SJSA1 (cell line): ENCODE measurements around the gene SPATS2L. TPM values are rescaled to one million over a fixed set of nuclear protein-coding genes. Genes with fewer than 3 reads are reported as not detected.
A peak's percentile ranks its signal among the peaks of the same experiment; 100 is the strongest.

Source experiments
- DNase-seq, 2 experiments: peaks; one replicate each; pipeline ENCODE4 v3.0.0-alpha.2; 2015 to 2020; ENCODE audit warnings: low spot score in 2 of 2, low read depth in 1 of 2
- H3K27ac ChIP-seq: fragments of 250-450 bp; sonication (Bioruptor Pico); 2 replicates; pipeline ENCODE4 v1.5.1; 2020; ENCODE audit warnings: mild to moderate bottlenecking, moderate library complexity
- H3K27me3 ChIP-seq: fragments of 250-450 bp; sonication (Bioruptor Pico); replicated peaks from 2 replicates; pipeline ENCODE4 v1.5.1; 2020; ENCODE audit warnings: mild to moderate bottlenecking, moderate library complexity
- H3K36me3 ChIP-seq: fragments of 250-450 bp; sonication (Bioruptor Pico); 2 replicates; pipeline ENCODE4 v1.5.1; 2020; ENCODE audit warnings: mild to moderate bottlenecking
- H3K4me1 ChIP-seq: fragments of 250-450 bp; sonication (Bioruptor Pico); replicated peaks from 2 replicates; pipeline ENCODE4 v1.6.1; 2021; ENCODE audit warnings: mild to moderate bottlenecking
- H3K4me3 ChIP-seq: fragments of 250-450 bp; sonication (Bioruptor Pico); 2 replicates; pipeline ENCODE4 v1.5.1; 2020; ENCODE audit warnings: mild to moderate bottlenecking
- H3K9me3 ChIP-seq: fragments of 250-450 bp; sonication (Bioruptor Pico); replicated peaks from 2 replicates; pipeline ENCODE4 v1.5.1; 2020; ENCODE audit warnings: mild to moderate bottlenecking
- total RNA-seq: library from RNA; depleted of rRNA; stranded (reverse); fragments of >200 nt; shearing (Covaris generic); gene quantifications from 2 replicates; pipeline ENCODE4 v1.2.3, GENCODE V29; 2014

The SPATS2L gene
- total RNA-seq, 1 experiment from 2014 or later = 149 TPM

DNA sequence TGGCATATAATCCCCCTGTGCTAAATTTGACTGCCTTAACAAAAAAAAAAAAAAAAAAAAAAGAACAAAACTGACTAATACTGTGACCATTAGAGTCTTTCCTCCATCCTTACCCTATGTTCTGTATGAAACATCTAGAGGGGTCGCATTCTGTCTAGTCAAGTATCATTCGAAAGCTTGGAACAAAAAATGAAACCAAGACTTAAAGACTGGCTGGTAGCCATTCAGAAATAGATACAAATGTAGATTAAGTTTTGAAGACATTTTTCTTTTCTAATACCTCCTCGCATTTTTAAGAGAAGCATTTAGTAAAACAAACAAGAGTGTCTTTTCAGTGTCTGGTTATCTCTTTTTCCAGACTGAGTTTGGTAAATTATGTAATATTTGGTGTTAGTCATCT lies 66.7 kb downstream of the SPATS2L start:
- Histone ChIP-seq H3K27me3 (no peaks in the 10 kb centered on the region), H3K9me3 (no peaks in the 10 kb centered on the region), H3K4me1 (peaks cover 31% of the 10 kb centered on the region), H3K27ac (no peak overlapping the region), H3K36me3 (peaks cover 25% of the 10 kb centered on the region), H3K4me3 (no peak overlapping the region)
- no peak for DNase-seq

DNA sequence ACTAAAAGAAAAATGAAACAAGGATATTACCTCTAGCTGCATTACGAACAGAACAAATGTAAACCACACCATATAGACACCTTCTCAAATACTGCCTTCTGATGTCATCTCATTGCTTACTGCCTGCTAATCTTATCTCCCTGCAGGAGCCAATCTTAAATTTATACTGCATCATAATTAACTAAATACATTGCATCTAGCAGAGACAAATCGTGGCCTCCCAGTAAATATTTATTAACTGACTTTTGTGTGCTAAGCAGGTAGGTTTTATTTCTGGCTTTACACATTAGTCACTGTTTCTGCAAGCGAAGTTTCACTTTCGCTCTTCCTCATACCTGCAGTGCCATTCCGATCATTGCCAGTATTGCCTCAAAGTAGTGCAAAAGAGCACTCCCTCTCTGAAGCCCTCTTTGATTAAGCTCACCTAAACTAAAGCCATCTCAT lies 67.5 kb downstream of the SPATS2L start:
- DNase-seq = no peak
- Histone ChIP-seq H3K36me3 (peaks cover 25% of the 10 kb centered on the region), H3K27me3 (no peaks in the 10 kb centered on the region), H3K4me1 (peaks cover 39% of the 10 kb centered on the region), H3K9me3 (no peaks in the 10 kb centered on the region), H3K4me3 (no peak overlapping the region), H3K27ac (no peak overlapping the region)

DNA sequence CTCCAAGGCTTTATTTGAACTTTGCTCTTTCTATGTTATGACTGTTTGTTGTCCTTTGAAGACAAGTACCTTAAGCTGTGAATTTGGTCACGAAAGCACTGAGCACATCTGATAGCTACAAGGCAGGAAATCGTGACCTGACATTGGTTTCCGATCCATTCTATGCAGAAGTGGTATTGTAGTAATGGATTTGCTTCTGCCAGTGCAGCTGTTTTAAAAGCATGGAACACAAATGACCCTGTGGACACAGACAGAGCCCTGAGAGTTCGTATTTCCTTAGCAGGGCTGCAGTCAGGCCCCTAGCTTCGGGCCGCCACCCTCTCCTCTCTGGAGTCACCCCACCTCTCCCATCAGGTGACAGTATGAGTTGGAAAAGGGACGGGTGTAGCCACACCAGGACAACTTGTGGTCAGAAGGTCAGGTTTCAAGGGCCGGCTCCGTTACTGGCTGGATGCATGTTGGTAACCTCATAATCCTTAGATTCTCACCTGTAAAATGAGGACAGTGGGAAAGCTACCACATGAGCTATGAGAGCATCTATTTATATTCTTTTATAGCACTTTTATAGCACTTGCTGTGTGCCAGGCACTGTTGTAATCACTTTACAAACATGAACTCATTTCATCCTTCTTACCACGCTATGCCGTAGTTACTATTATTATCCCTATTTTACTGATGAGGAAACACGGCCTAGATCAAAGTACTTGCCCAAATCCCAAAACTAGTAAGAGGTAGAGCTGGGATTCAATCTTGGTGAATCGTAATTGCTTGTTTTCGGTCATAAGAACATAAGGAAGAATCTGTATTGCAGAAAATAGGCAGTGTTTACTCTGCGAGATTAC lies 70.2 kb downstream of the SPATS2L start:
- no peaks in the 10 kb centered on the region for H3K9me3 ChIP-seq
- no peaks in the 10 kb centered on the region for H3K27me3 ChIP-seq
- H3K36me3 ChIP-seq = peaks cover 19% of the 10 kb centered on the region
- no peak overlapping the region for H3K4me3 ChIP-seq
- H3K27ac ChIP-seq = no peak overlapping the region
- peaks cover 67% of the 10 kb centered on the region for H3K4me1 ChIP-seq
- no peak for DNase-seq

DNA sequence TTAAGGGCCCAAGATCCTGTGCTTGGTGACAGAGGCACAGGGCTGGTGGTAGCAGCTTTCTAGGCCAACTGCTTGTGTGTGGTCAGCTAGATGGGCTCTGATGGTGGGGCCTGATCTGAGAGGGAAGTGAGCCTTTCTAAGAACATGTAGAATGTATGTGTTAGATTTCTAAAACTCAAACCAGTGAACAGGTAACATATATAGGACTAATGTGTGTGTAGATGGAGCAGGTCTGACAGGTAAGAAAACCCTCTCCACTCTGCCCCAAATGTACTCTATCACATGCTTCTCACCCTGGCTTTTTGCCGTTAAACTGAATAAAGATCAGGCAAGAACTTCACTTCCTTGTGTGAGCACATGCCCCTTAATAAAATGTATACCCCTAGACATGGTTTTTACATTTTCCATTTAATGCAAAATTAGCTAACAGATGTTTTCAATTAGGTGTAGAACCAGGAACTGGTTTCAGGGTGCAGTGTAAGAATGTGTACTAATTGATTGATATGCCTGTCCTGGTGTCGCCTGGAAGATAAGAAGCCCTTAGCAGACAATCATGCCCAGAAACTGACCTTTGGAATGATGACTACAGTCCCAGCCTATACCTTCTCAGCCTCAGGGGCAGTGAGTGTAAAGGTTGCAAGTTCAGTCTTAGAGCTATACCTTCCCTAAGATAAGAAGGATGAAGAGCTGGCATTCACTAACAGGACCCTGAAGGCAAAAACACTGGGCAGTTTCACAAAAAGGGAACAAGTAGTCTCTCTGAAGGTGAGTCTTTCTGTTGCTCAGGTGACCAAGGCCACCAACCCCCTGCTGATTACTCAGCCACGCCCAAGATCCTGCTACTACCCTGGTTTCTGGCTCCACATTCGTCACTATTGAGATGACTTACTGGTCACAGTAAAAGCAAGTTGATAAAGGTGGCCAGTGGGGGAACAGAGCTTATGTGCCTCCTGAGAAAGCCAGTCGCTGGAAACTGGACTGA lies 71.2 kb downstream of the SPATS2L start:
- no peak for DNase-seq
- peaks cover 12% of the 10 kb centered on the region; the same call in 1 of the 2 replicates for H3K36me3 ChIP-seq
- no peak overlapping the region for H3K4me3 ChIP-seq
- no peaks in the 10 kb centered on the region for H3K27me3 ChIP-seq
- H3K4me1 ChIP-seq = peaks cover 65% of the 10 kb centered on the region
- H3K27ac ChIP-seq = peak overlapping the region; percentile 65
- H3K9me3 ChIP-seq = no peaks in the 10 kb centered on the region

DNA sequence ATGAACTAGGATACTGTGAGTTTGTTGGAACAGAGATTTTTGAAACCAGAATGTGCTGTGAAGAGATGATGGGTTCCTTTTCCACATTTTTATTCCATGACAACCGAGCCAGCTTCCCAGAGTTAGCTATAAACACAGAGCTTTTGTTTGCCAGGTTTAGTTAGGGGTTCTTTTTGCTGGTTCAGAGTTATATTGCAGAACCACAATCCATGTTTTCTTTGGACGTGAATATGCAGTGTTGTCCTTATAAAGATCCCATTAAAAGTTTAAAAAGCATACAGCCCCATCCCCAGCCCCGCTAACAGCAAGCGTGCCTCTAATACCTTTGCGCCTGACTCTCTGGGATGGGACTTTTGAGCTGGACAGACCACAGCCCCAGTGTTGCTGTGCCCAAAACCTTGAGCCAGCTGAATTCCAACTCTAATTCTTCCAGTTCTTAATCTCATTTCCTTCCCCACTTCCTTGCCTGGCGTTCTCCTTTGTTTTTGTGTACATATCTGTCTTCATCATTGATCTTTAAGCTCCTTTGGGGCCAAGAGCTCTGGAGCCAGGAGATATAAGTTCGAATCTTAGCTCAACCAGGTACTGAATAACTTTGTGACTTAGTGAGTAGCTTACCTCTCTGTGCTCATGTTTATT lies 72.3 kb downstream of the SPATS2L start:
- peak in 1 of 2 experiments; percentile 66 for DNase-seq
- Histone ChIP-seq H3K4me1 (peaks cover 59% of the 10 kb centered on the region), H3K36me3 (peaks cover 6% of the 10 kb centered on the region; the same call in 1 of the 2 replicates), H3K9me3 (no peaks in the 10 kb centered on the region), H3K27me3 (no peaks in the 10 kb centered on the region), H3K4me3 (no peak overlapping the region), H3K27ac (peak overlapping the region; percentile 65)

DNA sequence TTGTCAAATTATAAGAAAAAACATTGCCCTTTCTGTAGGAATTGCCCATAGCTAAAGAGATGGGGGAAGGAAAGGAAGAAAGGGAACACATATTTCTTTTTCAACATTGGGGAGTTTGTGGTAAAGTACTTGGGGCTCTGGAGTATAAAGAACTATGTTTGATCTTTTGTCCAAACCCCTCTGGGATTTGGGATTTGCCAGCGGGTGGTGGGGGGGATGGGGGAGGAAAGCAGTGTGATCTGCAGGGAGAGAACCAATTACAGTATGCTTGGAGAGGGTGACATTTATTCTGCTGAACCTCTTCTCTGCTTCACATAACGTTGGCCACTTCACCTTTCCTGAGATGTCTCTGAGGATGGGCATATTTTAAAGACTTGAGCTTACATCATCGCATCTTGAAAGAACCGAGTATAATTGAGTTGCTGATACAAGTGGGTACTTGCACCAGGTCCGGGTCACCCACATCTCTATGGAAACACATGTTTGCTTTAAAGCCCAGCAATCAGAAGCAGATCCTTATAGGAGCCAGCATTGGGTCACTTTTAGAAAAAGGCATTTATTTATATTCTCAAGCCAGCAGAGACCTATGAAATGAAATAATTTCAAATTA lies 73.1 kb downstream of the SPATS2L start:
- no peaks in the 10 kb centered on the region for H3K27me3 ChIP-seq
- H3K9me3 ChIP-seq = no peaks in the 10 kb centered on the region
- no peak overlapping the region for H3K4me3 ChIP-seq
- DNase-seq = no peak
- peaks cover 53% of the 10 kb centered on the region for H3K4me1 ChIP-seq
- H3K36me3 ChIP-seq = no peaks in the 10 kb centered on the region
- H3K27ac ChIP-seq = peak overlapping the region; percentile 65

DNA sequence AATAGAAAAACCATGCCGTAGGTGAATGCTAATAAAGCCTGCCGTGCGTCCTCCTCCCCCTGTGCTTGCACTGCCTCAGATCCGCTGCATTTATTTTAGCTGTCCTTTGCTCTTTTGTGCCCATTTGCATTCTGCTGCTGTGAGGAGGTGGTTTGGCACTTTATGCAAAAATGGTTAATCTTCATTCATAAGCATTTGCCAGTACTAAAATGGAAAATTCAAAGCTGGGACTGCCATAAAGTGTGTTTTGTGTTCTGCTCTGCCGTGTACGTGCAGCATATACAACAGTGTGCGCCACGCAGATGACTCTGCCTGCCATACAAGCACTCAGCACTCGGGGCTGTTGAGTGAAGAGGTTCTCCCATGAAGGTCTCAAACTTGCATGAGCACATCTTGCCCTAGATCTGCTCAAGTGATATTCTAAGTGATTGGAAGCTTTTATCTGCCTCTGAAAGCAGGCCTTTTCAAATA lies 73.6 kb downstream of the SPATS2L start:
- no peak for DNase-seq
- H3K9me3 ChIP-seq = no peaks in the 10 kb centered on the region
- peaks cover 53% of the 10 kb centered on the region for H3K4me1 ChIP-seq
- H3K4me3 ChIP-seq = no peak overlapping the region
- no peaks in the 10 kb centered on the region for H3K27me3 ChIP-seq
- H3K36me3 ChIP-seq = no peaks in the 10 kb centered on the region
- H3K27ac ChIP-seq = peak overlapping the region; percentile 77

DNA sequence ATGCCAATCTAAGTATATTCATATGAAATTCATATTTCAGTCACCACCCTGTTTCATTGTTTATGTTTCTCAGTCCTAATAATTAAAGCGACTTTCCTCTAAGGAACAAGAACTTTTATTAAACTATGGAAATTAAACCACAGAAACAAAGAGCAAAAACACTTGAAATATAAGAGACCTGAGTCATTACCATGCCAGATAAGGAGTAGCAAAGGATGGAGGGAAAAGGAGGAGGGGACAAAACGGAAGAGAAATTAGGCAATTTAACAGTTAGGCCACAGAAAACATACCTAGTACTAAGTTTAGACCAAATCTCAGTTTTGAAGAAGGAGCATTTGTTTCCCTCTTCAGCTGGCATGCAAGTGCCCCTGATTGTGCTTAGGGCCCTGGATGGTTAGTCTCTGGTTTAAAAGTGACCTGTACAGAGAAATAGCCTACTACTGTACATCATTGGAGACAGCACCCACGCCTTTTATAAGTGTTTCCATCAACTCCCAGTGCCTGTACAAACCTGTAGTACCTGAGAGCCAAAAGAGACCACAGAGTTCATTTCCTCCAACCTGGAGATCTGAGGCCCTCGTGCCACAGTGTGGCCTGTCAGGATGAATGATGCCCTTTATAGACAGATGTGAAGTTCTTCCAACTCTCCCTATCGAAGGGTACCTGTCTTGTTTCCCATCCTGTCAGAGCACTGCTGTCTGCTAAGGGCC lies 74.5 kb downstream of the SPATS2L start:
- Histone ChIP-seq H3K27me3 (no peaks in the 10 kb centered on the region), H3K9me3 (no peaks in the 10 kb centered on the region), H3K36me3 (no peaks in the 10 kb centered on the region), H3K27ac (peak overlapping the region; percentile 77), H3K4me3 (no peak overlapping the region), H3K4me1 (peaks cover 53% of the 10 kb centered on the region)
- peak in 1 of 2 experiments; percentile 74 for DNase-seq

DNA sequence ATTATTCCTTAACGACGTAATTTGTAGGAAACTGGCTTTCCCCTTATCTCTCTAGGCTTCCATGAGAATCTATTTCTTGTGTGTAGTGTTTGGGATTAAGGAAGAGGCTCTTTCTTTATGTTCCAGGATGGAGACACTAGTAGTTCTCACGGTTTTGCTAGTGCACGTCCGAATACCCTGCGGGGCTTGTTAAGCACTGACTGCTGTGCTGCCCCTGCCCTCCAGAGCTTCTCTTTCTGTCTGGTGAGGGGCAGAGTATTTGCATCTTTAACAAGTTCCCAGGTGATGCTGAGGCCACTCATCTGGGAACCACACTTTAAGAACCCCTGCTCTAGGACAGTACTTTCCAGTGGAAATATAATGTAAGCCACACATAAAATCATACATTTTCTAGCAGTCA lies 76.4 kb downstream of the SPATS2L start:
- Histone ChIP-seq H3K4me3 (no peak overlapping the region), H3K4me1 (peaks cover 45% of the 10 kb centered on the region), H3K27ac (peak overlapping the region; percentile 37; the same call in 1 of the 2 replicates), H3K9me3 (no peaks in the 10 kb centered on the region), H3K27me3 (no peaks in the 10 kb centered on the region), H3K36me3 (peaks cover under 1% of the 10 kb centered on the region; the same call in 1 of the 2 replicates)
- no peak for DNase-seq

DNA sequence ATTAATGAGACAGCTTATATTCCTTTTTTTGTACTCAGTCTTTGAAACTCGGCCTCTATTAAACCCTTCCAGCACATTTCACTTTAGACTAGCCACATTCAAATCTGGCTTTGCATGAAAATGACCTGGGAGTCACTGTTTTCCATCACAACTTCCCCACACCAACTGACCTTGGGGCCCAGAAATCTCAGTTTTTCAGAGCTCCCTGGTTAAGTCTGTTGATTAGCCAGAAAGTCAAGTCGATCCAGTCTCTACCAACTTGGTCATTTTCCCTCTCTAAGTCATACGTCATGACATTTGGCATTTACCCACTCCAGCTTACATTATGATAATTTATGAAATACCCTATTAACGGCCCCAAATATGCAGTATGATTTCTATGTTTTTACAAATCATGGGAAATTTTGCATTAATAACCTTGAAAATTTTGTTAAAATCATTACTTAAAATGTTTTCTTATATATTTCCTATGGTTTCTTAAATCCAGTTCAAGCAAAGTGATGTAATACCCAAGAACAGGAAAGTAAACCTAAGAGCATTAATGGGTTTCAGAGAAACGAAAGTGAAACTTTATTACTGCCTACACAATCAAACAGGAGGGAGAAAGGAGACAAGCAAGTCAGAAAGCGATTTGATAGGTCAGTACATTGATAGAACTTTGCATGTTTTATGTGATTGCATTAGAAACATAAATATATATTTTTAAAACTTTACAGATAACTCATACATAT lies 77.1 kb downstream of the SPATS2L start:
- Histone ChIP-seq H3K4me3 (no peak overlapping the region), H3K27me3 (no peaks in the 10 kb centered on the region)
- peak in 1 of 2 experiments; percentile 54 for DNase-seq

DNA sequence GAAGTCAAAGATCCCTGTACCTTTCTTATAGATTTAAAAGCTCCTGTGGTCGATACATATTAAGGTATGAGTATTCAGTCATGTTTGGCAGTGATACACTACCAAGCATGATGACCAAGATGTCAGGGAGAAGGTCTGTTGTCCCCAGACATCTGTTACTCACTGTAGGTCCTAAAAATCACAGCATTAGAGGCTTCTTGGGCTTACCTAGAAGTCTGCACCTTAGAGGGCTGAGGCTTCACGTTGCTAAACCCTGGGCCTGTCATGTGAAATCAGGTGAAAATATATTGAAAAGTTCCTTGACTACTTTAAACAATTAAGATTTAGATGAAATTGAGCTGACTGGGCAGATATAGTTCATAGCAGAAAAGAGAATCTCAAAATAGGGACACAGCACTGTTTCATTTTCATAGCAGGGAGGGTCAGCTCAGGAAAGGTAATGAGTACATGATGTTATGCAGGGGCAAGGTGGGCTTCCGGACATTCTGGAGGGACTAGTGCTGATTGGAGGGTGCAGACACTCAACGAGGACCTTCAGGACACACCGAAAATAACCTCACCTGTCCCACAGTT lies 78.7 kb downstream of the SPATS2L start:
- H3K9me3 ChIP-seq = no peaks in the 10 kb centered on the region
- H3K36me3 ChIP-seq = peaks cover 15% of the 10 kb centered on the region
- H3K27ac ChIP-seq = no peak overlapping the region
- no peak overlapping the region for H3K4me3 ChIP-seq
- H3K4me1 ChIP-seq = peaks cover 22% of the 10 kb centered on the region
- no peak for DNase-seq
- no peaks in the 10 kb centered on the region for H3K27me3 ChIP-seq

More for the DNA sequence above, 77.1 kb downstream of the SPATS2L start:
- Histone ChIP-seq H3K36me3 (peaks cover 3% of the 10 kb centered on the region; the same call in 1 of the 2 replicates), H3K4me1 (peaks cover 38% of the 10 kb centered on the region), H3K9me3 (no peaks in the 10 kb centered on the region), H3K27ac (peak overlapping the region; percentile 37)

DNA sequence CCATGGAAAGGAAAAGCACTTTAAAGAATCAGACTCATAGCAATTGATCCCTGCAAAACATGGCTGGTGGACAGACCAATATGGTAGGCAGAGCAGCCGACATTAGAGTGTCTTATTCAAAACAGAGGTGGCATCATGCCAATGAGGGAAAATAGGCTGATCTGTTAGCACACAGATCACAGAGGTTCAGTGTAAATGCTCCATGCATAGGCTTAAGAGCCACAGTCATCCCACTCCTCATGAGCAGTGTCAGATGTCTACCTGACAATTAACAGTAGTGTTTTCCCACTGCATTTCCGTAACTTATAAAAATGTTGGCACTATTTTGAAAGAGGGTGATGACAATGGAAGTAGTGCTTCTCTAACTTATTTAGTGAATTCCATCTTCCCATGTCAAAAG lies 86.7 kb downstream of the SPATS2L start:
- no peaks in the 10 kb centered on the region for H3K9me3 ChIP-seq
- H3K4me1 ChIP-seq = peaks cover 16% of the 10 kb centered on the region
- no peaks in the 10 kb centered on the region for H3K27me3 ChIP-seq
- DNase-seq = no peak
- no peak overlapping the region for H3K27ac ChIP-seq
- H3K4me3 ChIP-seq = no peak overlapping the region
- peaks cover 41% of the 10 kb centered on the region for H3K36me3 ChIP-seq
